ENCODE data around the gene CELSR2.
"Not testable (repeated sequence)": the region's sequence is repeated elsewhere in the genome, so short reads cannot be mapped to it uniquely, and the experiment has no call there.

DNA sequence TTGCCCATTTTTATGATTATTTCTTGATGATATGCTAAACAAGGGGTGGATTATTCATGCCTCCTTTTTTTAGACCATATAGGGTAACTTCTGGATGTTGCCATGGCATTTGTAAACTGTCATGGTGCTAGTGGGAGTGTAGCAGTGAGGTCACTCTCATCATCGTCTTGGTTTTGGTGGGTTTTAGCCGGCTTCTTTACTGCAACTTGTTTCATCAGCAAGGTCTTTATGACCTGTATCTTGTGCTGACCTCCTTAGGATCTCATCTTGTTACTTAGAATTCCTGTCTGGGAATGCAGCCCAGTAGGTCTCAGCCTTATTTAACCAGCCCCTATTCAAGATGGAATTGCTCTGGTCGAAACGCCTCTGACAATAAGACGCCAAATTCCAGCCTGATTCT lies 37.4 kb downstream of the CELSR2 start:
- TF ChIP-seq CTCF, POLR2A (IDR thresholded peaks at IDR 0.05): not testable (repeated sequence)
